HCT116 (cell line): ENCODE data around the gene NCCRP1. TPM values are rescaled to one million over a fixed set of nuclear protein-coding genes. Genes with fewer than 3 reads are reported as not detected.

Experiments used
- ATAC-seq: fragments of 200-7000 bp; cut with Tn5 transposase; 2 replicates; pipeline ENCODE4 v1.9.1; 2020; ENCODE audit warnings: mild to moderate bottlenecking, moderate library complexity
- BruUV-seq: library from RNA; stranded (reverse); fragments of 400-500 nt; replicated peaks from 2 replicates; lab custom pipeline; 2021; lab: Mats Ljungman, UMichigan
- CTCF ChIA-PET: fragments of 300-600 bp; sonication (Branson Sonifier 250); formaldehyde crosslinking; loops from one replicate; lab custom pipeline; 2021; ENCODE audit warnings: antibody characterized with exemption; lab: Charles Lee
- POLR2A ChIA-PET: fragments of 300-600, 350-600 bp; sonication (Branson Sonifier 250); formaldehyde crosslinking; loops from one replicate; lab custom pipeline; 2021; ENCODE audit warnings: antibody characterized with exemption; lab: Charles Lee
- RAD21 ChIA-PET, 2 experiments: fragments of 300-600 bp; sonication (Branson Sonifier 250); formaldehyde crosslinking; loops; one replicate each; lab custom pipeline; 2023; ENCODE audit warnings: low total read pairs in 2 of 2; ENCODE audit not compliant: uncharacterized antibody in 2 of 2, unreplicated experiment in 2 of 2, low non-redundant PET in 1 of 2; lab: Charles Lee
- DNase-seq: peaks from one replicate; pipeline ENCODE4 v3.0.0-alpha.2; 2010; ENCODE audit warnings: low read depth, low spot score
- H2AFZ ChIP-seq: fragments of 200-600 bp; shearing (Covaris generic), sonication (generic); 2 replicates; pipeline ENCODE4 v1.6.1; 2017; ENCODE audit warnings: low read depth, mixed run types, mixed read lengths, antibody characterized with exemption, low read length; ENCODE audit not compliant: poor library complexity, severe bottlenecking
- H3K27ac ChIP-seq: 2 replicates; pipeline ENCODE4 v1.5.1; 2012; ENCODE audit warnings: low read depth, low read length
- H3K27me3 ChIP-seq: fragments of 200-600 bp; sonication (generic); 2 replicates; pipeline ENCODE4 v1.6.1; 2016; ENCODE audit warnings: mixed run types, low read length, mixed read lengths; ENCODE audit not compliant: insufficient read depth
- H3K36me3 ChIP-seq, 2 experiments: fragments of 200-500 bp in 1 of 2; fragments of 200-600 bp in 1 of 2; sonication (Bioruptor generic) in 1 of 2; sonication (generic) in 1 of 2; 2 replicates each; pipeline versions ENCODE4 v1.5.1 to v1.6.1; 2014 to 2016; ENCODE audit warnings: low read length in 2 of 2, inconsistent platforms in 1 of 2, mixed read lengths in 1 of 2, mixed run types in 1 of 2; ENCODE audit not compliant: insufficient read depth in 2 of 2, control insufficient read depth in 1 of 2
- H3K4me1 ChIP-seq, 2 experiments: fragments of 200-600 bp in 1 of 2; sonication (generic) in 1 of 2; 2 replicates each; pipeline versions ENCODE4 v1.5.1 to v1.6.1; 2012 to 2017; ENCODE audit warnings: low read length in 2 of 2, inconsistent platforms in 1 of 2, mild to moderate bottlenecking in 1 of 2, mixed read lengths in 1 of 2, mixed run types in 1 of 2, moderate library complexity in 1 of 2; ENCODE audit not compliant: insufficient read depth in 2 of 2, control insufficient read depth in 1 of 2
- H3K4me2 ChIP-seq: fragments of 200-600 bp; sonication (generic); 2 replicates; pipeline ENCODE4 v1.6.1; 2017; ENCODE audit warnings: mixed run types, low read length, mixed read lengths
- H3K4me3 ChIP-seq, 2 experiments: fragments of 200-600 bp in 1 of 2; sonication (generic) in 1 of 2; replicated peaks in 1 of 2; 2 replicates each; pipeline ENCODE4 v1.5.1; 2011 to 2016; ENCODE audit warnings: low read length in 2 of 2, control low read depth in 1 of 2, low read depth in 1 of 2, mild to moderate bottlenecking in 1 of 2, mixed read lengths in 1 of 2, mixed run types in 1 of 2
- H3K79me2 ChIP-seq: fragments of 200-600 bp; sonication (generic); 2 replicates; pipeline ENCODE4 v1.6.1; 2017; ENCODE audit warnings: mild to moderate bottlenecking, mixed run types, low read length, moderate library complexity, mixed read lengths; ENCODE audit not compliant: insufficient read depth
- H3K9ac ChIP-seq: fragments of 200-600 bp; sonication (generic); 2 replicates; pipeline ENCODE4 v1.6.1; 2016; ENCODE audit warnings: low read length, mixed read lengths
- H3K9me2 ChIP-seq: fragments of 200-600 bp; sonication (generic), shearing (Covaris generic); 2 replicates; pipeline ENCODE4 v1.6.1; 2017; ENCODE audit warnings: mixed run types, mild to moderate bottlenecking, moderate library complexity; ENCODE audit not compliant: insufficient read depth
- H3K9me3 ChIP-seq, 2 experiments: fragments of 200-500 bp in 1 of 2; fragments of 200-600 bp in 1 of 2; sonication (Bioruptor generic) in 1 of 2; sonication (generic) in 1 of 2; 2 replicates each; pipeline ENCODE4 v1.6.1; 2014 to 2017; ENCODE audit warnings: low read length in 2 of 2, mixed read lengths in 2 of 2, inconsistent platforms in 1 of 2, low read depth in 1 of 2, mild to moderate bottlenecking in 1 of 2, mixed run types in 1 of 2, moderate library complexity in 1 of 2; ENCODE audit not compliant: control insufficient read depth in 1 of 2, insufficient read depth in 1 of 2
- H4K20me1 ChIP-seq: fragments of 200-600 bp; sonication (generic), shearing (Covaris generic); 2 replicates; pipeline ENCODE4 v1.6.1; 2017; ENCODE audit warnings: mixed run types, mild to moderate bottlenecking, moderate library complexity; ENCODE audit not compliant: insufficient read depth
- ATF3 ChIP-seq: IDR thresholded peaks from 2 replicates; pipeline ENCODE4 v1.6.1; 2012
- CEBPB ChIP-seq: IDR thresholded peaks from 2 replicates; pipeline ENCODE4 v1.6.1; 2012; ENCODE audit warnings: low read depth
- EGR1 ChIP-seq: IDR thresholded peaks from 2 replicates; pipeline ENCODE4 v1.6.1; 2012; ENCODE audit warnings: low read depth
- ELF1 ChIP-seq: IDR thresholded peaks from 2 replicates; pipeline ENCODE4 v1.6.1; 2012; ENCODE audit warnings: low read depth, borderline replicate concordance
- EZH2 ChIP-seq: fragments of 200-600 bp; sonication (generic); IDR thresholded peaks from 2 replicates; pipeline ENCODE4 v1.6.1; 2017; ENCODE audit warnings: antibody characterized with exemption, mixed run types
- EZH2phosphoT487 ChIP-seq: fragments of 200-600 bp; IDR thresholded peaks from 2 replicates; pipeline ENCODE4 v1.6.1; 2018; ENCODE audit warnings: antibody characterized with exemption, borderline replicate concordance
- FOSL1 ChIP-seq: IDR thresholded peaks from 2 replicates; pipeline ENCODE4 v1.6.1; 2012; ENCODE audit warnings: low read depth
- JUND ChIP-seq: IDR thresholded peaks from 2 replicates; pipeline ENCODE4 v1.6.1; 2012
- MAX ChIP-seq: IDR thresholded peaks from 2 replicates; pipeline ENCODE4 v1.6.1; 2012
- POLR2A ChIP-seq: IDR thresholded peaks from 2 replicates; pipeline ENCODE4 v1.7.0; 2011; ENCODE audit warnings: borderline replicate concordance; ENCODE audit not compliant: insufficient read depth, insufficient read length; ENCODE audit errors: extremely low read depth
- POLR2AphosphoS5 ChIP-seq: IDR thresholded peaks from 2 replicates; pipeline ENCODE4 v1.6.1; 2011; ENCODE audit warnings: mild to moderate bottlenecking, low read depth, low read length, moderate library complexity
- RAD21 ChIP-seq: IDR thresholded peaks from 2 replicates; pipeline ENCODE4 v1.6.1; 2012; ENCODE audit warnings: low read depth, mild to moderate bottlenecking
- SP1 ChIP-seq: IDR thresholded peaks from 2 replicates; pipeline ENCODE4 v1.6.1; 2012; ENCODE audit warnings: low read depth
- SRF ChIP-seq: IDR thresholded peaks from 2 replicates; pipeline ENCODE4 v1.6.1; 2012; ENCODE audit warnings: low read depth
- YY1 ChIP-seq: IDR thresholded peaks from 2 replicates; pipeline ENCODE4 v1.6.1; 2011; ENCODE audit warnings: low read length, low read depth, moderate library complexity, mild to moderate bottlenecking; ENCODE audit not compliant: insufficient replicate concordance; ENCODE audit errors: extremely low read depth
- ZFX ChIP-seq: fragments of 450-650 bp; IDR thresholded peaks from 2 replicates; pipeline ENCODE4 v1.6.1; 2017
- intact Hi-C: fragments of 100-400 bp; cut with micrococcal nuclease; formaldehyde crosslinking; loops from 2 replicates; pipeline ENCODE4 v1.10.0; 2022
- total RNA-seq: library from RNA; stranded (reverse); gene quantifications from one replicate; pipeline ENCODE4 v1.2.1, GENCODE V29; 2021; ENCODE audit not compliant: unreplicated experiment

The NCCRP1 gene
- total RNA-seq, 1 experiment from 2014 or later, result 0.12 TPM

- intact Hi-C loops, result no loop called here
- BruUV-seq, result no TSS peak
- POLR2A ChIA-PET, result no interaction called here
Observed at GRCh38 chr19:39202998-39203355, 6.2 kb downstream of the NCCRP1 start.

GRCh38 chr19:39203372-39204341 is 6.9 kb downstream of the NCCRP1 start, which contains the start of gene SYCN:
Gene SYCN, minus strand, starts transcription at chr19:39204263. Its CDS starts 9 bp downstream, at chr19:39204254.
- Histone ChIP-seq H3K27ac (no peak within 1 kb of the TSS; the same call in 1 of the 2 replicates), H2AFZ (no peak within 1 kb of the TSS), H3K4me2 (no peak within 1 kb of the TSS), H3K79me2 (no peaks in the 10 kb centered on the region), H3K9ac (no peak within 1 kb of the TSS), H3K9me3 (no peaks in the 10 kb centered on the region), H3K36me3 (no peaks in the 10 kb centered on the region), H3K9me2 (no peaks in the 10 kb centered on the region), H3K27me3 (no peaks in the 10 kb centered on the region), H4K20me1 (no peaks in the 10 kb centered on the region), H3K4me3 (no peak within 1 kb of the TSS), H3K4me1 (peaks cover 7 to 8% of the 10 kb centered on the region in 2 experiments; a peak in 3 of 4 replicates)
- DNase-seq, result no peak
- ATAC-seq, result no peak
- intact Hi-C loops, result no loop called here
- no peak for TF ChIP-seq EZH2phosphoT487
- TF ChIP-seq SP1, result no peak
- no peak for TF ChIP-seq ZFX
- TF ChIP-seq EZH2, result no peak
- TF ChIP-seq SRF, result no peak
- TF ChIP-seq JUND, result no peak
- no peak for TF ChIP-seq YY1
- TF ChIP-seq POLR2A, result no peak
- no peak for TF ChIP-seq CEBPB
- TF ChIP-seq POLR2AphosphoS5, result no peak
- ChIA-PET RAD21 (no interaction called here), POLR2A (no interaction called here), CTCF (interaction anchor here (0.9 to 1.0 kb wide), 2 partner anchors 81 to 273 kb away, joined by 3 to 4 read pairs; partner anchors contain the start of genes MRPS12 and SARS2)
- no TSS peak for BruUV-seq

More at GRCh38 chr19:39202998-39203355, 6.2 kb downstream of the NCCRP1 start:
- RAD21 ChIA-PET, result no interaction called here
- Histone ChIP-seq H3K4me2 (no peak overlapping the region), H3K4me1 (peaks cover 7 to 10% of the 10 kb centered on the region in 2 experiments; a peak in 3 of 4 replicates)
- TF ChIP-seq ATF3 (no peak), EZH2phosphoT487 (no peak), ELF1 (no peak), FOSL1 (no peak), EGR1 (no peak), RAD21 (no peak), YY1 (no peak), MAX (no peak)
- TF ChIP-seq, all 23 proteins: peak for 0
- no peak for DNase-seq
- H3K27ac ChIP-seq, result no peak overlapping the region
- no peaks in the 10 kb centered on the region for H3K27me3 ChIP-seq
- no peak for ATAC-seq
- CTCF ChIA-PET, result interaction anchor here (0.6 to 1.0 kb wide), 2 partner anchors 21 to 81 kb away, joined by 3 to 4 read pairs; no protein-coding TSS in a partner anchor
- H3K36me3 ChIP-seq, result no peaks in the 10 kb centered on the region
- H3K9ac ChIP-seq, result no peak overlapping the region
- H2AFZ ChIP-seq, result no peak overlapping the region
- H4K20me1 ChIP-seq, result no peaks in the 10 kb centered on the region
- H3K79me2 ChIP-seq, result no peaks in the 10 kb centered on the region
- H3K4me3 ChIP-seq, result no peak overlapping the region
- H3K9me3 ChIP-seq, result no peaks in the 10 kb centered on the region
- no peaks in the 10 kb centered on the region for H3K9me2 ChIP-seq
